ENCODE data around the gene WT1. TPM values are rescaled to one million over a fixed set of nuclear protein-coding genes. Genes with fewer than 3 reads are reported as not detected.

The WT1 gene
- total and polyA plus RNA-seq, 2 of the 4 experiments (the other 2 are of a cell fraction), result not detected

GRCh38 chr11:32365192-32365591 is 70.1 kb downstream of the WT1 start:
- no TSS peak for BruUV-seq (replicated peaks)
- no peak overlapping the region for H2BK20ac ChIP-seq (ENCODE audit: low read depth, low read length)
- H2AK9ac ChIP-seq (replicated peaks; ENCODE audit: low read depth, low read length, poor library complexity), result no peak overlapping the region
- H3K27ac ChIP-seq (ENCODE audit: insufficient read depth, low read length), result no peak overlapping the region
- H3K4me2 ChIP-seq (ENCODE audit: low read depth, low read length), result no peak overlapping the region
- H3K9me1 ChIP-seq (ENCODE audit: insufficient read depth, low read length), result no peaks in the 10 kb centered on the region
- no peak overlapping the region for H4K91ac ChIP-seq (ENCODE audit: insufficient read depth, low read depth, low read length)
- no peak overlapping the region for H3K14ac ChIP-seq (replicated peaks; ENCODE audit: low read depth, low read length)
- DNase-seq, result no peak
- intact Hi-C loops (cut with micrococcal nuclease), result no loop called here
- CTCF ChIA-PET, result no interaction called here
- no peak overlapping the region for H2AK5ac ChIP-seq (ENCODE audit: low read depth, low read length)
- H2BK5ac ChIP-seq (ENCODE audit: low read depth, low read length, poor library complexity, severe bottlenecking), result no peak overlapping the region
- no peaks in the 10 kb centered on the region; the same call in 1 of the 2 replicates for H3K27me3 ChIP-seq (ENCODE audit: control insufficient read depth, insufficient read depth, low read length)
- no peak overlapping the region for H2AFZ ChIP-seq (replicated peaks; ENCODE audit: low read length, poor library complexity)
- H3K56ac ChIP-seq (ENCODE audit: extremely low read depth, insufficient read depth, low read length), result no peak overlapping the region
- no peaks in the 10 kb centered on the region for H4K20me1 ChIP-seq (ENCODE audit: insufficient read depth, low read length)
- H3K9me3 ChIP-seq (ENCODE audit: control insufficient read depth, insufficient read depth, low read length), result no peaks in the 10 kb centered on the region
- no peaks in the 10 kb centered on the region for H3K79me1 ChIP-seq (ENCODE audit: low read depth in 1 of 2, low read length in 2 of 2)
- no peak overlapping the region for H4K8ac ChIP-seq (ENCODE audit: low read depth in 2 of 2, low read length in 2 of 2)
- H3K23ac ChIP-seq (ENCODE audit: low read depth, low read length), result no peak overlapping the region
- POLR2A ChIA-PET (ENCODE audit: unreplicated experiment), result no interaction called here
- in situ Hi-C loops (cut with MboI; ENCODE audit: low sequenced_read_pairs), result no loop called here
- no CpG with 5 or more reads among the region's 4 CpGs for WGBS, 2 experiments (ENCODE audit: extremely low coverage in 2 of 2, insufficient read length in 1 of 2)
- TF ChIP-seq USF2 (IDR thresholded peaks at IDR 0.05; ENCODE audit: low read depth, low read length) (no peak), MAZ (IDR thresholded peaks at IDR 0.05; ENCODE audit: borderline replicate concordance, low read depth, low read length) (no peak), RAD21 (IDR thresholded peaks at IDR 0.05; ENCODE audit: low read length) (no peak), MXI1 (IDR thresholded peaks at IDR 0.05; ENCODE audit: borderline replicate concordance, low read depth, low read length) (no peak), BHLHE40 (IDR thresholded peaks at IDR 0.05; ENCODE audit: low read depth, low read length) (no peak), RCOR1 (IDR thresholded peaks at IDR 0.05; ENCODE audit: insufficient replicate concordance, low read length) (no peak), ELK1 (IDR thresholded peaks at IDR 0.05; ENCODE audit: borderline replicate concordance, low read depth, low read length) (no peak), POLR2A (IDR thresholded peaks at IDR 0.05; ENCODE audit: low read depth, low read length) (no peak), SMC3 (IDR thresholded peaks at IDR 0.05; ENCODE audit: low read depth, low read length) (no peak), CTCF (conservative IDR thresholded peaks at IDR 0.05; ENCODE audit: low read depth, low read length) (no peak), MAFK (IDR thresholded peaks at IDR 0.05; ENCODE audit: low read depth, low read length) (no peak), CEBPB (IDR thresholded peaks at IDR 0.05; ENCODE audit: low read depth, low read length) (no peak), RFX5 (IDR thresholded peaks at IDR 0.05; ENCODE audit: low read depth, low read length) (no peak)
- H4K5ac ChIP-seq (ENCODE audit: low read depth, low read length), result no peak overlapping the region
- dilution Hi-C loops (cut with HindIII; ENCODE audit: low sequenced_read_pairs, unreplicated experiment), result no loop called here
- no peak overlapping the region for H3K4me3 ChIP-seq (ENCODE audit: insufficient read depth, low read depth, low read length)
- H3K9ac ChIP-seq (ENCODE audit: low read depth, low read length), result no peak overlapping the region
- no peak overlapping the region for H2BK120ac ChIP-seq (ENCODE audit: low read depth, low read length)
- H3K36me3 ChIP-seq (ENCODE audit: control insufficient read depth, insufficient read depth, low read length), result no peaks in the 10 kb centered on the region
- ATAC-seq (ENCODE audit: low read depth), result no peak
- no peaks in the 10 kb centered on the region for H3K4me1 ChIP-seq (ENCODE audit: control insufficient read depth, insufficient read depth, low read length)
- no peak overlapping the region for H2BK15ac ChIP-seq (ENCODE audit: low read depth, low read length)
- H3K4ac ChIP-seq (ENCODE audit: low read depth, low read length), result no peak overlapping the region
- H3K18ac ChIP-seq (ENCODE audit: low read depth, low read length), result no peak overlapping the region
